Common myeloid progenitor, CD34-positive (primary cell): Measurements from ENCODE around the gene STK32C.

Source experiments
- CTCF ChIA-PET: fragments of 350-600 bp; sonication (Branson Sonifier 250); formaldehyde crosslinking; loops from one replicate; lab custom pipeline; 2021; ENCODE audit warnings: antibody characterized with exemption; lab: Charles Lee
- POLR2A ChIA-PET: fragments of 350-600 bp; sonication (Branson Sonifier 250); formaldehyde crosslinking; loops from one replicate; lab custom pipeline; 2021; ENCODE audit warnings: antibody characterized with exemption; lab: Charles Lee
- DNase-seq, 3 donors: peaks; one replicate each; pipeline versions ENCODE4 v3.0.0 to v3.0.0-alpha.2; 2013
- H3K27ac ChIP-seq, 2 experiments: 1 replicate in 1 of 2; 2 replicates in 1 of 2; pipeline ENCODE4 v1.7.0; 2013; ENCODE audit warnings: inconsistent platforms in 2 of 2, low read length in 2 of 2, mild to moderate bottlenecking in 2 of 2, low read depth in 1 of 2, moderate library complexity in 1 of 2; ENCODE audit not compliant: severe bottlenecking in 2 of 2, insufficient read depth in 1 of 2, poor library complexity in 1 of 2
- H3K27me3 ChIP-seq, 5 experiments: replicated peaks in 2 of 5; 1 replicate in 3 of 5; 2 replicates in 2 of 5; pipeline versions ENCODE4 v1.6.1 to v1.7.0; 2013; ENCODE audit warnings: low read length in 4 of 5, mild to moderate bottlenecking in 2 of 5, moderate library complexity in 2 of 5, inconsistent platforms in 1 of 5; ENCODE audit not compliant: insufficient read depth in 5 of 5, control insufficient read depth in 4 of 5
- H3K36me3 ChIP-seq, 4 experiments: 1 replicate in 2 of 4; 2 replicates in 2 of 4; pipeline versions ENCODE4 v1.6.1 to v1.7.0; 2013; ENCODE audit warnings: low read length in 3 of 4, control low read depth in 1 of 4, mild to moderate bottlenecking in 1 of 4; ENCODE audit not compliant: control insufficient read depth in 4 of 4, insufficient read depth in 4 of 4
- H3K4me1 ChIP-seq, 4 experiments: 1 replicate in 3 of 4; 2 replicates in 1 of 4; pipeline versions ENCODE4 v1.6.1 to v1.7.1; 2013; ENCODE audit warnings: low read length in 3 of 4, mild to moderate bottlenecking in 3 of 4, control low read depth in 1 of 4, inconsistent platforms in 1 of 4, moderate library complexity in 1 of 4; ENCODE audit not compliant: control insufficient read depth in 4 of 4, insufficient read depth in 4 of 4; ENCODE audit errors: control extremely low read depth in 1 of 4
- H3K4me3 ChIP-seq, 7 experiments: 1 replicate in 4 of 7; 2 replicates in 3 of 7; pipeline versions ENCODE4 v1.5.1 to v1.7.0; 2013; ENCODE audit warnings: mild to moderate bottlenecking in 7 of 7, low read length in 6 of 7, moderate library complexity in 6 of 7, inconsistent platforms in 2 of 7, low read depth in 2 of 7, control low read depth in 1 of 7; ENCODE audit not compliant: insufficient read depth in 4 of 7, control insufficient read depth in 1 of 7; ENCODE audit errors: extremely low read depth in 1 of 7
- H3K9me3 ChIP-seq, 5 experiments: 1 replicate in 4 of 5; 2 replicates in 1 of 5; pipeline versions ENCODE4 v1.6.1 to v1.7.1; 2013; ENCODE audit warnings: low read length in 4 of 5, mild to moderate bottlenecking in 2 of 5, inconsistent platforms in 1 of 5, low read depth in 1 of 5, moderate library complexity in 1 of 5; ENCODE audit not compliant: control insufficient read depth in 4 of 5, insufficient read depth in 2 of 5; ENCODE audit errors: control extremely low read depth in 1 of 5
- WGBS: methylation state at CpG from one replicate; pipeline ENCODE4 v1.1.5; 2013; ENCODE audit not compliant: insufficient coverage; 5-methylcytosine and 5-hydroxymethylcytosine counted together

The STK32C gene

GRCh38 chr10:132303361-132304115, 4.2 kb downstream of the STK32C start:
- CTCF ChIA-PET, result interaction anchor here (1.7 kb wide), 1 partner anchor 12 kb away, joined by 6 read pairs; no protein-coding TSS in a partner anchor

GRCh38 chr10:132302421-132303310, 5.1 kb downstream of the STK32C start:
- H3K27me3 ChIP-seq, result peaks cover 0 to 6% (median 0%) of the 10 kb centered on the region in 5 experiments
- H3K36me3 ChIP-seq, result no peaks in the 10 kb centered on the region
- CTCF ChIA-PET, result interaction anchor here (1.7 kb wide), 1 partner anchor 13 kb away, joined by 6 read pairs; no protein-coding TSS in a partner anchor
- peaks cover 0 to 13% (median 12%) of the 10 kb centered on the region in 4 experiments for H3K4me1 ChIP-seq
- POLR2A ChIA-PET, result no interaction called here
- H3K9me3 ChIP-seq, result no peaks in the 10 kb centered on the region
- 98% methylated on average over 20 of the region's 29 CpGs for WGBS
- H3K4me3 ChIP-seq, result no peak overlapping the region
- no peak overlapping the region for H3K27ac ChIP-seq
- no peak for DNase-seq

More at GRCh38 chr10:132303361-132304115, 4.2 kb downstream of the STK32C start:
- H3K4me3 ChIP-seq, result no peak overlapping the region
- H3K9me3 ChIP-seq, result no peaks in the 10 kb centered on the region
- no peak overlapping the region for H3K27ac ChIP-seq
- WGBS, result 93% methylated on average over 15 of the region's 21 CpGs
- no peak for DNase-seq
- peaks cover 0 to 6% (median 0%) of the 10 kb centered on the region in 5 experiments for H3K27me3 ChIP-seq
- peaks cover 0 to 14% (median 12%) of the 10 kb centered on the region in 4 experiments for H3K4me1 ChIP-seq
- POLR2A ChIA-PET, result interaction anchor here (0.5 kb wide), 1 partner anchor 27 kb away, joined by 3 read pairs; no protein-coding TSS in a partner anchor
- H3K36me3 ChIP-seq, result no peaks in the 10 kb centered on the region

GRCh38 chr10:132301371-132302330, 6.1 kb downstream of the STK32C start:
- DNase-seq, result no peak
- peaks cover 0 to 13% (median 12%) of the 10 kb centered on the region in 4 experiments for H3K4me1 ChIP-seq
- H3K9me3 ChIP-seq, result no peaks in the 10 kb centered on the region
- POLR2A ChIA-PET, result no interaction called here
- CTCF ChIA-PET, result interaction anchor here (1.3 to 1.7 kb wide), 2 partner anchors 14 to 43 kb away, joined by 4 to 6 read pairs; no protein-coding TSS in a partner anchor
- no peak overlapping the region for H3K27ac ChIP-seq
- no peaks in the 10 kb centered on the region for H3K36me3 ChIP-seq
- no peak overlapping the region for H3K4me3 ChIP-seq
- H3K27me3 ChIP-seq, result peaks cover 0 to 2% (median 0%) of the 10 kb centered on the region in 5 experiments
- 98% methylated on average over 30 of the region's 38 CpGs for WGBS

GRCh38 chr10:132300582-132300981, 7.2 kb downstream of the STK32C start:
- H3K27me3 ChIP-seq, result no peaks in the 10 kb centered on the region
- peaks cover 5 to 21% (median 14%) of the 10 kb centered on the region in 4 experiments for H3K4me1 ChIP-seq
- ChIA-PET CTCF (interaction anchor here (0.7 to 1.3 kb wide), 2 partner anchors 42 to 121 kb away, joined by 3 to 4 read pairs; no protein-coding TSS in a partner anchor), POLR2A (no interaction called here)
- H3K9me3 ChIP-seq, result no peaks in the 10 kb centered on the region
- no peak overlapping the region for H3K27ac ChIP-seq
- no peaks in the 10 kb centered on the region for H3K36me3 ChIP-seq
- DNase-seq, result no peak
- WGBS, result 97% methylated on average over 10 of the region's 10 CpGs
- no peak overlapping the region for H3K4me3 ChIP-seq

- 93% methylated on average over 31 of the region's 34 CpGs for WGBS
- Histone ChIP-seq H3K36me3 (no peaks in the 10 kb centered on the region), H3K27ac (no peak overlapping the region), H3K27me3 (no peaks in the 10 kb centered on the region), H3K9me3 (no peaks in the 10 kb centered on the region), H3K4me1 (peaks cover 5 to 21% (median 14%) of the 10 kb centered on the region in 4 experiments), H3K4me3 (no peak overlapping the region)
- DNase-seq, result no peak
- POLR2A ChIA-PET, result no interaction called here
- CTCF ChIA-PET, result interaction anchor here (1.5 to 1.7 kb wide), 2 partner anchors 52 to 54 kb away, joined by 4 read pairs; no protein-coding TSS in a partner anchor
Measured at GRCh38 chr10:132299371-132300336, 8.1 kb downstream of the STK32C start.
